Peyer's patch (tissue), 4 donors: ENCODE measurements around the gene TPSG1.

Experiments
- CTCF ChIP-seq, 6 experiments: fragments of 450-650 bp in 4 of 6; fragments of 200-600 bp in 2 of 6; sonication (generic) in 1 of 6; IDR thresholded peaks; one replicate each; pipeline ENCODE4 v1.5.1; 2017 to 2019; ENCODE audit warnings: antibody characterized with exemption in 6 of 6, mild to moderate bottlenecking in 3 of 6, moderate library complexity in 1 of 6
- POLR2A ChIP-seq, 2 donors: fragments of 450-650 bp; IDR thresholded peaks; one replicate each; pipeline ENCODE4 v1.5.1; 2017; ENCODE audit warnings: antibody characterized with exemption in 2 of 2, mild to moderate bottlenecking in 2 of 2, moderate library complexity in 2 of 2

DNA sequence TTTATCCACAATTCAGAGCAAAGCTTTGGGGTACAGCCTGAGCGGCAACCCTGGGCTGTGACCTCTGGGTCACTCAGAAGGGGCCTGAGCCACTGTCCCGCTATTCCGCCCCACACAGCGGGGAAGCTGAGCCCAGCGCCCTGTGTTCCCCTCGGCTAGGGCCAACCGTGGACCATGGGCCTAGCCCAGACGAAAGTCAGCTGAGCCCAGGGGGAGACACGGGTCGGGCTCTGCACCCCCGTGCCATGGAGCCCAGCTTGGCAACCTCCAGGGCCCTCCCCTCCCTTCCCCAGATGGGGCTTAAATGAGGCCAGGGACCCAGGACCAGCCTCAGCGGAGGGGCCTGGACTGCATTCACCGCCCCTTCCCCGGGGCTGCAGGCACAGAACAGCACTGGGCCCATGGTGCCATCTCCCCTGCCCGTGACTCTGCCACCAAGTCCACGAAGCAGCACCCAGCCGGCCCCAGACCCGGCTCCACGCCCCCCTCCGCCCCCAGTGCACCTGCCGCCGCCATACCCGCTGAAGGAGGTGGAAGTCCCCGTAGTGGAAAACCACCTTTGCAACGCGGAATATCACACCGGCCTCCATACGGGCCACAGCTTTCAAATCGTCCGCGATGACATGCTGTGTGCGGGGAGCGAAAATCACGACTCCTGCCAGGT, 32.6 kb upstream of the TPSG1 start:
- TF ChIP-seq CTCF (IDR thresholded peaks at IDR 0.05) (no peak), POLR2A (IDR thresholded peaks at IDR 0.05) (no peak)
